C4-2B (cell line): ENCODE measurements around the gene OPCML.

Source experiments
- H3K27ac ChIP-seq: fragments of 450-650 bp; 2 replicates; pipeline ENCODE4 v1.5.1; 2017
- ZFX ChIP-seq: fragments of 450-650 bp; IDR thresholded peaks from 2 replicates; pipeline ENCODE4 v1.6.1; 2017
- TF ChIP-seq, protein P1 (sequence below): fragments of 450-650 bp; conservative IDR thresholded peaks from 2 replicates; pipeline ENCODE4 v1.5.1; 2017; ENCODE audit warnings: mild to moderate bottlenecking

Gene OPCML

DNA sequence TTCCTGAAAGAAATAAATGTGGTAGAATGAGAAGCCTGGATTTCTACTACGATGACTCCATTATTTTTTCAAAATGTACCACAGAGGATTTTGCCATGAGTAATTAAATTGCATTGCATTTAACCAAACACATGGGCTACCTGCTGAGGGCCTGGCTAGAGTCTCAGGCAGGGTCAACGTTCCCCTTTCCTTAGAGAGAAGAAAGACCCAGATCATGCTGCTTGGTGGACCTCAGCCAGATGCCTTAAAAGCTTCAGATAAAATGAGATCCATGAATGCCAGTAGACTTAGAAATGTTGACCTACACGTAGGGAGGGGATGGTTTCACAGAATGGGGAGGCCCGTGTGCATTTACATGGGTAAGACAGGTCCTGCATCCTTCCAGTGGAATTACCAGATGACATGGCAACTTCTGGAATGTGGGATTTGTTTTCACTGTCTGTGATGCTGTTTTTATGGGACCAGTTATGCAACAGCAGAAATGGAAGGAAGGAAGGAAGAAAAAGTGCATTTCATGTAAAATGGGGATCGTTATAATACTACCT is 1092.5 kb downstream of the OPCML start:
- TF ChIP-seq, protein P1, sequence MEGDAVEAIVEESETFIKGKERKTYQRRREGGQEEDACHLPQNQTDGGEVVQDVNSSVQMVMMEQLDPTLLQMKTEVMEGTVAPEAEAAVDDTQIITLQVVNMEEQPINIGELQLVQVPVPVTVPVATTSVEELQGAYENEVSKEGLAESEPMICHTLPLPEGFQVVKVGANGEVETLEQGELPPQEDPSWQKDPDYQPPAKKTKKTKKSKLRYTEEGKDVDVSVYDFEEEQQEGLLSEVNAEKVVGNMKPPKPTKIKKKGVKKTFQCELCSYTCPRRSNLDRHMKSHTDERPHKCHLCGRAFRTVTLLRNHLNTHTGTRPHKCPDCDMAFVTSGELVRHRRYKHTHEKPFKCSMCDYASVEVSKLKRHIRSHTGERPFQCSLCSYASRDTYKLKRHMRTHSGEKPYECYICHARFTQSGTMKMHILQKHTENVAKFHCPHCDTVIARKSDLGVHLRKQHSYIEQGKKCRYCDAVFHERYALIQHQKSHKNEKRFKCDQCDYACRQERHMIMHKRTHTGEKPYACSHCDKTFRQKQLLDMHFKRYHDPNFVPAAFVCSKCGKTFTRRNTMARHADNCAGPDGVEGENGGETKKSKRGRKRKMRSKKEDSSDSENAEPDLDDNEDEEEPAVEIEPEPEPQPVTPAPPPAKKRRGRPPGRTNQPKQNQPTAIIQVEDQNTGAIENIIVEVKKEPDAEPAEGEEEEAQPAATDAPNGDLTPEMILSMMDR: no peak
- no peak for TF ChIP-seq ZFX
- H3K27ac ChIP-seq: no peak overlapping the region

DNA sequence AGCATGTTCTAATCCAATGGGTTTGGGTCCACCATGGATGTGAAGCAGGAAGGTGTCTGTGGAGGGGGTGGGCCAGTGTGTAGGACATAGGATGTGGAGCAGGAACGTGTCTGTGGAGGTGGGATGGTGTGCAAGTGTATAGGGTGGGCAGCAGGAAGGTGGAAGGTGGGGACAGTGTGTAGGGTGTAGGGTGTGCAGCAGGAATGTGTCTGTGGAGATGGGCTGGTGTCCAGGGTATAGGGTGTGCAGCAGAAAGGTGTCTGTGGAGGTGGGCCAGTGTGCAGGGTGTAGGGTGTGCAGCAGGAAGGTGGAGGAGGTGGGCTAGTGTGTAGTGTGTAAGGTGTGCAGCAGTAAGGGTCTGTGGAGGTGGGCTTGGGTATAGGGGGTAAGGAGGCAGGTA is 1093.9 kb downstream of the OPCML start:
- TF ChIP-seq ZFX: no peak
- TF ChIP-seq, protein P1: no peak
- H3K27ac ChIP-seq: no peak overlapping the region

DNA sequence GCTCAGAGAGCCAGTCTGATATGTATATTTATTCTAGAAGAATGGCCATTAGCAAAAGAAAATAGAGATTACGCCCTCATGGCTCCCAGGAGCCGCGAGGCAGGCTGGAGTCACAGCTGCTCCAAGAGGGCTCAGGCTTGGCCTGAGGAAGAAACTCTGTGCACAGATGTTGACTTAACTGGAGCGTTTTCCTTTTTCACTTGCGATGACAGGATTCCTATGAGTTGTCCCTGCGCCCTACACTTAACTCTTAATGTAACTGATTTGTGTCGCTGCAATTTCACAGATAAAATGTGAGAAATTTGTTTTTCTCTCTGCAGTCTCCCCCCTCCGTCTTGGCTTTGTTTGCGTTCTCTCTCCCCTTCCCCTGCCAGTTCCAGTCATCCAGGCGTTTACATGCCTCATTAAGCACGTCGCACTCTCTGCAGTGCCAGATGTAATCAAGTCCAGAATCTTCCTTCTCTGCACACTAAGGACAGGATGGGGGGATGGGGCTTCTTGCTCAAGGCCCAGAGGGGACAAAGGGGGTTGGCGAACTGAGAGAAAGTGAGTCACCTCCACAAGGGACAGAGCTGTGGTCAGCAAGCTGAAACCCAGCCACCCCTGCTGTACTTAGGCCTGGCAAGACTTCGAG is 1101.8 kb downstream of the OPCML start:
- no peak for TF ChIP-seq ZFX
- TF ChIP-seq, protein P1: no peak
- no peak overlapping the region for H3K27ac ChIP-seq

DNA sequence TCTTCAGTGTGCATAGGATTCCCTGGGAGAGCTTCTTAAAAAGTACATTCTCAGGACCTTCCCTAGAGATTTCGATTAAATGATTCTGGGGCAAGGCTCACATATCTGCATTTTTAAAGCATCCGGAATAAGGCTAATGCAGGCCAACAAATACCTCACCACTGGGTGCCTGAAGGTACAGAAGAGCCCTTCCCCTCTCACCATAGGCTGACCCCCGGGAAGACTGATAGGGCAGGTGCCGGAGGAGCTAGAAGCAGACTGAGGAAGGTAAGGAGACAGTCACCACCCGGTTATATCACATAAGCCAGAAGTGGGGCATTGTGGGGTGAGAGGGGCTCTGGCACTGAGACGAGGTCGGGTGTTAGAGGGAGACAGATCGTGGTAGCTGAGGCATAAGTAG is 1102.6 kb downstream of the OPCML start:
- TF ChIP-seq, protein P1: no peak
- TF ChIP-seq ZFX: no peak
- H3K27ac ChIP-seq: no peak overlapping the region

DNA sequence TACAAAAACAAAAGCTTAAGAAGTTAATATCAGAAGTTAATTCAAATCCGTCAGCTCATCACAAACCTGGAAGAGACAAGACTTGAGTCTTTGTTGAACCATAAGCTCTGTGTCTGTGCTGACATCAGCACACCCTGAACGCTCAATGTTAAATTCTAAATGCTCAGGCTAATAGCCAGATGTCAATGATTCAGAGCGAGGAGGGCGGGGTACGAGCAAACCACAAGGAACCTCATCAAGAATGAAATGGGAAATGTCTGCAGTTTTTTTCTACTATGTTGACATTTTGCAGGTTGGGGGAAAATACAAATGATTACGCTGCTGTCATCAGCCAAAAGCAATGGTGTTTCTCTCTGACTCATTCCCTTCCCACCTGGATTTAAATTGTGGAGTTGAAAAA is 1104.7 kb downstream of the OPCML start:
- TF ChIP-seq ZFX: no peak
- TF ChIP-seq, protein P1: no peak
- no peak overlapping the region for H3K27ac ChIP-seq

DNA sequence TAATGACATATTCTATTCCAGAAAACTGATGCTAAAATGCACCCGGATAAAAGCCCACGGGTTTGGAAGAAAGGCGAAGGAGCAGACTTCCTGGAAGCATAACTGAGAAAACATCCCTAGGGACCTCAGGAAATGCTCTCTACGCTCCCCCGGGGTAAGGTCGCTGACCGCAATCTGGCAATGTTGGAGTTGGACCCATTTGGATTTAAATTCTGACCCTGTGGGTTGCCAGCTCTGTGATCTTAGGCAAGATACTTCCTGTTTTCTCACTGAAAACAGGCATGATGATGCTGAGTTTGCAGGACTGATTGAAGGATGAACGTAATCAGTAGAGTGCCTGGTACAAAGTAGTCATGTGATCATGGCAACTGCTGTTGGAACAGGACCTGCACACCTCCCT is 1107.9 kb downstream of the OPCML start:
- TF ChIP-seq ZFX: no peak
- TF ChIP-seq, protein P1: no peak
- H3K27ac ChIP-seq: no peak overlapping the region

DNA sequence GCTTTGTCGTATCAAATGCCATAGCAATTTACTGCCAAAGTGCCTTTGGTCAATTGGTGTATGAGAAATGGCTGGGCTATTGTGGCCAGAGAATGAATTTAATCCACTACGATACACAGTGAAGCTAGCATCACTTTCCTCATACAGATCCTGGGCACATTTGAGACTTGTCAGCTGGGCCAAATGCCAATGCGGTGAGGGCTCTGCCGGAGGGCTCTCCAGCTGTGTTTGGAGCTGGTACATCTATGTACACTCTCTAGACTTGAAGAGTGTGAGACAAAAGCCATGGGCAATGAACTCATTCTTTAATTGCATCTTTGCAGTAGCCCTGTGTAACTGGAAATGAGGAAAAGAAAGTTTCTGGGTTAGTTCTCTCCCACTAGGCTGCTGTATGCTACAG is 1109.0 kb downstream of the OPCML start:
- TF ChIP-seq, protein P1: no peak
- no peak for TF ChIP-seq ZFX
- H3K27ac ChIP-seq: no peak overlapping the region; the same call in 1 of the 2 replicates
